Stimulated activated CD8-positive, alpha-beta memory T cell treated with anti-CD3 and anti-CD28 coated beads, Interleukin-7, amount 100 ng/mL, for 1 hour (primary cell): ENCODE measurements around the gene KCNJ1.

Experiments
- DNase-seq, 2 donors: peaks; one replicate each; pipeline ENCODE4 v3.0.0-alpha.2; 2020; ENCODE audit warnings: low read depth in 2 of 2

KCNJ1 gene

GRCh38 chr11:128852327-128853023 lies 14.6 kb downstream of the KCNJ1 start:
- DNase-seq = no peak

- peak; percentile 28 to 60 for DNase-seq
Observed at GRCh38 chr11:128848815-128849455, 18.2 kb downstream of the KCNJ1 start.

- no peak for DNase-seq
Observed at GRCh38 chr11:128846985-128847384, 20.1 kb downstream of the KCNJ1 start.

- DNase-seq = no peak
Observed at GRCh38 chr11:128845334-128845780, 21.7 kb downstream of the KCNJ1 start.

DNA sequence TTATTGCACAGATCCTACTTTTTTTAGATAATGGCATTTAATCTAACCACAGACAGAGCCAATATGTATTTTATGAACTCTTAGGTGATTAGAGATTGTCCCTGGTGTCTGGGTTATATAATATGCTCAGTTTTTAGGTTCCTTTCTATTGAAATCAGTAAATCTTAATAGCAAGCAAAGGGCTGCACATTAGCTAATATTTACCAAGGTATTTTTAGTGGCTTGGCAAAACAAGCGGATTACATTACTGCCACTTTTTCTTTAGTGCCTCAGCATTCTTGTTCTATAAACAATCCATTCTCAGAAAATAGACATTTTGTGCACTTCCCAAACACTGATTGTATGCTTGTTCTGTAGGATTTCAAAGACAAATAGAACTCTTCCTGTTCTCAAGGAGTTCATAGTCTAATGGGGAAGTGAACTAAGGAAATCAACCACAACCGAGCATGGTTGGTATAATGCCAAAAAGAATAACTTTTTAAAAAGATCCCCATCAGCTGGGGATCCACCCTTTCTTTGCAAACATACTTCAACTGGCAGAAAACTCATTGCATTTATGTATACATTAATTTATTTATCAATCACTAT lies 23.8 kb downstream of the KCNJ1 start:
- DNase-seq = no peak

DNA sequence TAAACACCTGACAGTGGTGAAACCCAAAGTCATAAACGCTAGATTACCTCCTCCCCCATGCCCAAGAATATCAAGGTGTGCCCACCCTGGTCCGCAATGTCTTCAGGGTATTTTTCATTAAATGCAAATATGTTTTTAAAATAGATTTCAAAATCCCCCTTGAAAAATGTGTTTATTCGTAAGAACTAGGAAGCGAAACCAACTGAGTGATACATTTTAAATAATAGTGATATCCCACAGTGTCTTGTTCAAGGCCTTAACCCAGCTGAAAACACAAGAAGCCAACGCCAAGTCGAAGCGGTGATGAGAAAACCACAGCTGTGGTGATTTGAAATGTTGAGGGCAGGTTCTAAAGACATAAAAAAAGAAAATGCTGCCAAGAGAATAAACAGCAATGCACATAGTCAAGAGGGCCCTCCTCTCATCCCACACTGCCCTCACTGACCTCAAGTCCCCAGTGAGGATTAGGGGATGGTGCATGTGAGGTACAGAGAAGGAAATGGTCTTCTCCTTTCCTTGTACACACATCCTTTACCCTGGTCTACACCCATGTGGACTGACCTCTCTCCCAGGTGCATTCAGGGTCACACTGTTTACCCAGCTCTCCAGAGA lies 25.5 kb downstream of the KCNJ1 start:
- DNase-seq = no peak

DNA sequence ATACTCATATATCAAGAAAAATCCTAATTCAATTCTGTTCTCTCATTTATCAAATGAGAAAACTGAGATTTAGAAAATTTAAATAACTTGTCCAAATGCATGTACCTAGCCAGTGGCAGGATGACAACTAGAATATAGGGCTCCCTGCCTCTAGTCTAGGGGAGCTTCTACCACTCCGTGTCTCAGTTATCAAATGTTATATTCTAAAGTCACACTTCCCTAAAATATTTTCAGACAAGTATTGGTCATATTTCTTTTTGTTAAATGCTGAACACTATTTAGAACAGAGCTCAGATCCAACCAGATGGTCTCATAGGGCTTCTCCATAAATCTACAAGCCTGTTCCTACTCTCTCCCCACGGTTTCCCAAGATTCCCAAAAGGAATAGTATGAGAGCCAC lies 26.3 kb downstream of the KCNJ1 start:
- DNase-seq = no peak

GRCh38 chr11:128840137-128840536 lies 27.0 kb downstream of the KCNJ1 start:
- DNase-seq = no peak

- DNase-seq = no peak
Observed at GRCh38 chr11:128839081-128839480, 28.0 kb downstream of the KCNJ1 start.

DNA sequence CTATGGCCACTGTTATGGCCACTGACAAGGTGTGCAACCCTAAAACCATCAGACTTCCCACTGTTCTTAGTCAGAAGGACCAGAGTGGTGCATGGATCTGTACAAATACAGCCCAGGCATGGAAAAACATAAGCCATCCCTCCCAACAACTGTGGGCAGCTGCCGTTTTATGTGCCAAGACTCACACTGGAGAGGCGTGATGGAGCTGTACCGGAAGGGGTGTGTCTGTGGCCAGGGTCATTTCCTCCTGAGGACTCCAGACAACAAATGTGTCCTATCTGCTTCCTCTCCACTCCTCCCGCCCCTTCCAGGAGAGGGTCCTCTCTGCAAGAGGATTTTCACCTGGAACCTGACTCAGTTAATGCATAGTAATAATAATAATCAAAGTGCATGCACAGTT lies 29.5 kb downstream of the KCNJ1 start:
- no peak for DNase-seq

DNA sequence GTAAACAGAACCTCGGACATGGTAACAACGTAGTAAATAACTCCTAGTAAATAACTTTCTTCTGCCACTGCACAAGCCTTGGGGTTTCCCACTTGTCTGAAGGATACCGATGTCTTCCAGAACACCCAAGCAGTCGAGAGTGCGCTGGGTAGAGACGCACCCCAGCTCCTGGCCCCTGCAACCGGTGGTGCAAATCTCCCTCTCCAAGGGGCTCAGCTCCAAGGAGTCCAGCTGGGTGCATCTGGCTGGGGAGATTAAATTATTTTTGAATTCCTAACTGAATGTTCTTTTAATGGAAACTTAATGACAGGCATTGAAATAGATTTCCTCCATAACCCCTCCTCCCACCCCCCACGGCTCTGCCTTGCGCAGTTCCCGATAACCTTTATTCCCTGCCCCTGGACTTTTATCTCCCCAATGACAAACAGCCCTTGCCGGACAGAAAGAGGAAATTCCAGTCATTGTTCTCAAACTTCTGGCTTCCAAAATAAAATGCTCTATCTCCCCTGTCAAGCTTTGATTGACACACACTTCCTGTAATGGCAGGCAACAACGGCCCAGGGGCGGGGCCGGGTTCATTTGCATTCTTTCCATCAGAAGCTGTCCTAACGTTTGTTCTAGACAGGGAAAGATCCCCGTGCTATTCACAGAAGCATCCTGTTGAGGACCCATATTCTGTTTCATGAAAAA lies 31.2 kb downstream of the KCNJ1 start:
- DNase-seq = no peak

GRCh38 chr11:128834157-128834556 lies 32.9 kb downstream of the KCNJ1 start:
- no peak for DNase-seq

- no peak for DNase-seq
Observed at GRCh38 chr11:128832121-128832497, 35.0 kb downstream of the KCNJ1 start.

DNA sequence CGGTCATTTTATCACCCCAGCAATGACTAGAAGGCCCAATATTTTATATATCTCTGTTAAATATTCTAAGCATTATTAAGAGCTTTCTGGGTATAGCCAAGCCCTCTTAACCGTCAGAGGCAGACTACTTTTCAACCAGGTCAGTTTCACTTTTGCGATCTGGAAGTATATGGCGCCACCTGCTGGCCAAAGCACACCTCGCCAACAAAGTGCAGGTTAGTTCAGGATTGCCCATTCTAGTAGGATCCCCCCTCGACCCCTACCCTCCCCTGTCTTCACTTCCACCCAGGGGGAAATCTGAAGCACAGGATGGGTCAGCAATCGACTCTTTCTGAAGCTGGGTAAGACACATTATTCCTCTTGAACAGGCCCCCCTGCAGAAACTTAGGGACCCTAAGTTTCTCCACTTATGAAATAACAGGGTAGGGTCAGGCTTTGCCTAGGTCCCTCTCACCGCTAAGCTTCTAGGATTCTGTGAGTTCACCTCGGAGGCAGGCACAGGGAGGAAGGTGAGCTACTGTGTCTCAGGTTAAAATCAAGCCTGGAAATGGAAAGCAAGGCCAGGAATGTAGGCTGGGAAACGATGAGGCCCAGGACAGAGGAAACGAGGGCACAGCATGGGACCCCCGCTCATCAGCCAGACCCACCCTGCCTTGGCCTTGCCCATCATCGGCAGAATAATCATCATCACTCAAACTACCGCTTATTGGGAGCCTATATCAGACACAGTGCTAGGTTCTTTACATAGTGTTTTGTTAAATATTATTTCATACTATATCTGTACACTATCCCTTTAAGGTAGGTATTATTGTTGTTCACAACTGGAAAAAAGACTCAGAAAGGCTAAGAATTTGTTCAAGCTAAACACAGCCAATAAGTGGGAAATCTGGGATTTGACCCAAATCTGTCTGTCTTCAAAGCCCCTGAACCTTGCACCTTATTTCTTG lies 35.6 kb downstream of the KCNJ1 start:
- peak; percentile 69 to 84 for DNase-seq

- DNase-seq = no peak
Observed at GRCh38 chr11:128830290-128831173, 36.6 kb downstream of the KCNJ1 start.

- no peak for DNase-seq
Observed at GRCh38 chr11:128828350-128828749, 38.7 kb downstream of the KCNJ1 start.

GRCh38 chr11:128827191-128827893 lies 39.8 kb downstream of the KCNJ1 start:
- no peak for DNase-seq

- no peak for DNase-seq
Observed at GRCh38 chr11:128825050-128825784, 41.9 kb downstream of the KCNJ1 start.
